Keratinocyte (primary cell): Measurements from ENCODE around the gene STK32C.

Source experiments
- CTCF ChIP-seq, 3 experiments: IDR thresholded peaks in 1 of 3; conservative IDR thresholded peaks in 1 of 3; optimal IDR thresholded peaks in 1 of 3; 2 replicates in 2 of 3; 3 replicates in 1 of 3; pipeline versions ENCODE3 to v1.5.1; 2011; ENCODE audit warnings: low read length in 3 of 3, mild to moderate bottlenecking in 3 of 3, moderate library complexity in 2 of 3, control low read depth in 1 of 3, inconsistent platforms in 1 of 3; ENCODE audit not compliant: insufficient read depth in 2 of 3; ENCODE audit errors: extremely low read depth in 1 of 3
- EZH2 ChIP-seq: IDR thresholded peaks from one replicate; pipeline ENCODE4 v1.6.1; 2012; ENCODE audit warnings: inconsistent platforms, mild to moderate bottlenecking, low read length, moderate library complexity

- TF ChIP-seq CTCF (optimal IDR thresholded peaks at IDR 0.05 in 1 of 3, IDR thresholded peaks at IDR 0.05 in 1 of 3, conservative IDR thresholded peaks at IDR 0.05 in 1 of 3; ENCODE audit: extremely low read depth in 1 of 3, insufficient read depth in 2 of 3, low read length in 3 of 3) (no peak), EZH2 (no peak)
Observed at GRCh38 chr10:132241086-132241485, 66.7 kb downstream of the STK32C start.
